ENCODE measurements around the gene EFCC1.

- no peak for TF ChIP-seq CTCF (conservative IDR thresholded peaks at IDR 0.05; ENCODE audit: low read depth, low read length)
- no peak for TF ChIP-seq EZH2 (IDR thresholded peaks at IDR 0.05; ENCODE audit: borderline replicate concordance, low read depth, low read length, poor library complexity, severe bottlenecking)
Measured at GRCh38 chr3:128971421-128972100, 29.5 kb upstream of the EFCC1 start.
